HT1080 (cell line): ENCODE results near the gene WDFY3. TPM values are rescaled to one million over a fixed set of nuclear protein-coding genes. Genes with fewer than 3 reads are reported as not detected.
A peak's percentile ranks its signal among the peaks of the same experiment; 100 is the strongest.

Experiments
- DNase-seq: peaks from one replicate; pipeline ENCODE4 v3.0.0-alpha.2; 2015; ENCODE audit warnings: low read depth
- total RNA-seq: library from RNA; depleted of rRNA; stranded (reverse); fragments of >200 nt; shearing (Covaris generic); gene quantifications from 2 replicates; pipeline ENCODE4 v1.2.3, GENCODE V29; 2014

The WDFY3 gene
- total RNA-seq, 1 experiment from 2014 or later = 24.3 TPM

DNA sequence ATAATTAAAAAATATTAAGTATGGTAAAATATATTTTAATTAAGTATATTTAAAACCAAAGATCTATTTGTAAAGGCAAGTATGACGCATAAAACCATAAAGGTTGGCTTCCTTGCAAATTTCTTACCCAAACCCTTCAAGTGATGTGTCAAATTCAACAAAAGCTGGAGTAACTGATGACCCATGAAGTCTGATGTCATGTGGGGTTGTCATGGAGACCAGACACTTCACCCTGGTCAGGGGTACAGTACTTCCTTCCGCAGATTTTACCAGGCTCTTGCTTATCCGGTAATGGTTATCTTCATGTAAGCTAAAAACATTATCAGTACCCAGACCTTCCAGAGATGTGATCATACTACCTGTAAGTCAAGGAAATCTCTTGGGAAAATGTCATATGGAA is 170.1 kb downstream of the WDFY3 start:
- no peak for DNase-seq

DNA sequence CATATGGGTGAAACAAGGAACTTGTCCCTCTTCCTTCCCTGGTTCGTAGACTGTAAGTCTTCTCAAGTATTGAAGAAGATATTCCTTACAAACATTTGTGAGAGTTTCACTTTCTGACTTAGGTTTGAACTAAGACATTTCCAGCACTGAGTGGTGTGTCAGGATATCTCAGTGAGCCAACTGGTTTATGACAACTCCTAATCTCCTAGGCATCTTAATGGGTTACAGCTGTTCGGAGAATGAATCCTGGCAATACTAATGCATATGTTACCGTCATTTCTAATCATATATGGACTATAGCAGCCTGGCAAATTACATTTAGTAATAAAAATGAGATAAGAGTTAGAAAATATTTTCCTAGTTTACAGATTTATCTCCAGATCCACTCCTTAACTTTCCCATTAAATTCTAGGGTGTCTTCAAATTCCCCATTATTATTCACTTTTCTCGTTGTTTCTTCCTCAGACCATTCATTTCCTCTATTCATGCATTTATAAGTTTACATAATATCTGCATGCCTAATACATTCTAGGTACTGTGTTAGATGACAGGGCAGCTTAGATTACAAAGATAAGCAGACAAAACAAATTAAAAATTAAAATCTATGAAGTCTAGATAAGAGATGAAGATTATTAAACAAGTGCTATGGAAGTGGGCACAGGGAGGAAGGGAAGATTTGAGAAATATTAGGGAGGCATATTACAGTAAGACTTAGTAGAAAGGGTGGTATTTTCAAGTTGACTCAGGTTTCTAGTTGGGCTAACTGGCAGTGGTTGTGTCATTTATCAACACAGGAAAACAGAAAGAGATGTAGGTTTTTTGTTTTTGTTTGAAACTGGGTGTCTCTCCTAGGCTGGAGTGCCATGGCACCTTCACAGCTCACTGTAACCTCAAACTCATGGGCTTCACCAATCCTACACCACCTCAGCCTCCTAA is 173.9 kb downstream of the WDFY3 start:
- no peak for DNase-seq

DNA sequence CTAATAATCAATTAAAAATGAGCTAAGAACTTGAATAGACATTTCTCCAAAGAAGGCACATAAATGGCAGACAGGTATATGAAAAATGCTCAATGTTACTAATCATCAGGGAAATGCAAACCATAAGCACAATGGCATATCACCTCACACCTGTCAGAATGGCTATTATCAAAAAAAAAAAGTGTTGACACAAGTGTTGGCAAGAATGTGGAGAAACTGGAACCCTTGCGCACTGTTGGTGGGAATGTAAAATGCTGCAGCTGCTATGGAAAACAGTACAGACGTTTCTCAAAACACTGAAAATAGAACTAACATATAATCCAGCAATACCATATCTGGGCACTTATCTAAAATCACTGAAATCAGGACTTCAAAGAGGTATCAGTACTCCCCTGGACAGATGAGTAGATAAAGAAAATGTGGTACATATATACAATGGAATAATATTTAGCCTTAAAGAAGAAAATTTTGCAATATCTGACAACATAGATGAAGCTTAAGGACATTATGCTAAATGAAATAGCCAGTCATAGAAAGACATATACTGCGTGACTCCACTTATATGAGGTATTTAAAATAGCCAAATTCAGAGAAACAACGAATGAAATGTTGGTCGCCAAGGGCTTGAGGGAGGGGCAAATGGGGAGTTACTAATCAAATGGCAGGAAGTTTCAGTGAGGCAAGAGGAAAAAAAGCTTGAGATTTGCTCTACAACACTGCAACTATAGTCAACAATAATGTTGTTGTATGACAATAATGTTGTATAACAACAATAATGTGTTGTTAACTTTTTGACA is 175.5 kb downstream of the WDFY3 start:
- no peak for DNase-seq

DNA sequence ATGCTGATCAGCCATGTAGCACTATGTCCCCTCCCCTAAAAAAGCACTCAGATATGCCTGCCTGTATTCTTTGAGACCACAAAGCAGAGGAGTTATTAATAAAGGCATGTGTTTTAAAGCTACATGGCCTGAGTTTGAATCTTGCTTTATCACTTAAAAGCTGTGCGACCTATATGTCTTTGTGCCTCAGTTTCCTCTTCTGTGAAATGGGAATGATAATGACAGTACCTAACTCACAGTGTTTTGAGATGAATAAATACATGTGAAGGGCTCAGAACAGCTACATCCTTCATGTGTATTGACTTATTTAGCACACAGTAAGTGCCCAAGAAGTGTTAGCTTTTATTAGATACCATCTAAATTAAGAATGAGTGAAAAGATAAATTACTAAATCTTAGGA is 180.0 kb downstream of the WDFY3 start:
- no peak for DNase-seq

DNA sequence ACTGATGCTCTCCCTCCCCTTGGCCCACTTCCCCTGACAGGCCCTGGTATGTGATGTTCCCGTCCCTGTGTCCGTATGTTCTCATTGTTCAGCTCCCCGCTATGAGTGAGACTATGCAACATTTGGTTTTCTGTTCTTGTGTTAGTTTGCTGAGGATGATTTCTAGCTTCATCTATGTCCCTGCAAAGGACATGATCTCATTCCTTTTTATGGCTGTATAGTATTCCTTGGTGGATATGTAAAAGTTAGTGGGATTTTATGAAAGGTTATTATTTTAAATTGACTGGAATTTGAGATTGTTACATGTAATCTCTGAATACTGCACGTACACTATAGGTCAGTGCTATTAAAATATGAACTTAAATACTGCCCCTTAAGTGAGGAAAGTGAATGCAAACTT is 184.0 kb downstream of the WDFY3 start:
- DNase-seq = no peak

DNA sequence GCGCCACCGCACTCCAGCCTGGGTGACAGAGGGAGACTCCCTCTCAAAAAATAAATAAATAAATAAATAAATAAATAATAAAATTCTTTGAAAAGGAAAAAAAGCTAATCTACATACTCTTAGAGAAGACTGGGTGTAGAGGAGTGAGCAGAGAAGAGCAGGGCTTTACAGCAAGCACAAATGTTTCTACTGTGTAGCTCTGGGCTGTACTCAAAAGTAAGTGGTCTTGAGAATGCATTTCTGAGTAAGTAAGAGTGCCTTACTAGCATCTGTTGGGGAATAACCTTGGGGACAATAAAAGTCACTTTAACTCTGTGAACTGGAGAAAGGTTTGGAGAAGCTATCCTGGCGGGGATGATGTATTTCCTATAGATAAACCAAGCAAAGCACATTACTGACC is 185.8 kb downstream of the WDFY3 start:
- DNase-seq = no peak

DNA sequence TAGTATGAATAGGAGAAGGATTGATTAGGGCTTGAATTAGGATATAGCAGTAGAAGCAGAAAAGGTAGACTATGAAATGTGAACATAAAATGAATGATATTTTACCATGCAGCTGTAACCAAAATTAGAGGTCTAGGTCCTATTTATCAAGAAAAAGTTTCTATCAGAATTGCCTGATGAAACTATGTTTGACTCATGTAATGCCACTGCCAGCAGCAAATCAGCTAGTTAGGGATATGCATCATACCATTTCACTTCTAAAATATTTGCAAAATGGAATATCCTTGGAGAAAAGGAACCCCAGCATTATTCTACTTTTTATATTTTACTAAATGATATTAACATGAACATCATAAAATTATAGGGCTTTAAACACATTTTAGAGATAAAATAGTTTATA is 188.4 kb downstream of the WDFY3 start:
- DNase-seq = no peak

DNA sequence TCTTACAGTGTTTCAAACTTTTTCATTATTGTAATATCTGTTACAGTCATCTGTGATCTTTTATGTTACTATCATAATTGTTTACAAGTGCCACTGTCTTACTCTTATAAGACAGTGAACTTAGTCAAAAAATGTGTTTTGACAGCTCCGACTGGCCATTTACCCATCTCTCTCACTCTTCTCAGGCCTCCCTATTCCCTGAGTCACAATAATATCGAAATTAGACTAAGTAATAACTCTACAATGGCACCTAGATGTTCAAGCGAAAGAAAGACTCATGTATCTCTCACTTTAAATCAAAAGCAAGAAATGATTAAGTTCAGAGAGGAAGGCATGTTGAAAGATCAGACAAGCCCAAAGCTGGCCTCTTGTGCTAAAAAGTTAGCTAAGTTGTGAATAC is 199.3 kb downstream of the WDFY3 start:
- DNase-seq = no peak

DNA sequence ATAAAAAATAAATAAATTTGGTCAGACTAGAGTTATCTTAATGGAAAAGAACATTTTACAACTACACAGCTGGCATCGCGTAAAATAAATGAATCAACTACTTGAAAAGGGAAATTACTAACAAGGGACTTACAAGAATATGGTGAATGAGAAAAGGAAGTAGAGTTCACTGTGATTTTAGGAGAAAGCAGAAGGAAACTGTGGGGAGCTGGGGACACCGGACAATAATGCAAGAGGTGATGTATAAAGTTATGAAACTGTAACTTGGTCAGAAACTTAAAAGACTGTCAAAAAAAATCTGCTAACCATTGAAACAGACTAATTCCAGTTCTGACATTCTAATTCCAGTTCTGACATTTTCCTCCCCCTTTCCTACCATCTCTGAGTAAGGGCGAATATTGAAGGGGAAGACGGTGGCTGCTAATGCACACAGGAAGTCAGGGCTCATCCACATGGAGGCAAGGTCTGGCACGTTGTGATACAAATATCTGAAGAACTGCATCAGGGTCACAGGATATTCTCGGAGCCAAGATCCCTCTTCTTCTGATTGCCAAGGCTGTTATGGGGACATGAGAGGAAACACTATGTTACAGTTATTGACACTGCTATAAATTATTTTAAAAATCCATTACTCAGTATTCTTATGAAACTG is 213.0 kb downstream of the WDFY3 start:
- DNase-seq = no peak

DNA sequence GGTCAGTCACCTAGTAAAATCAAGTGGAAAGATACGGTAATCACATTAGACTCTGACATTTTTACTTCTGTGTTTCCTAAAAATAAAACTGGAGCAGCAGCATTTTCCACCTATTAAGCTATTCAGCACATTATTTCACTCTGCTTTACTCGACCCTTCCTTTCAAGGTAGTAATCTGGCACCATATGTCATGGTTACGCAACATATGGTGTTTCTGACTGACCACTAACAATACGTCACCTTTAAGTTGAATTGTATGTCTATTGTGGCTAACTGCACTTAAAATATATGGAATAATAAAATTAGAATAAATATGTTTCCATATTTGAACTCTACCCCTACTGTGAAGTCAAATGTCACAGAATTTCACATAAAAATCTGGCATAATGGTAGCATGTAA is 214.8 kb downstream of the WDFY3 start:
- DNase-seq = no peak

DNA sequence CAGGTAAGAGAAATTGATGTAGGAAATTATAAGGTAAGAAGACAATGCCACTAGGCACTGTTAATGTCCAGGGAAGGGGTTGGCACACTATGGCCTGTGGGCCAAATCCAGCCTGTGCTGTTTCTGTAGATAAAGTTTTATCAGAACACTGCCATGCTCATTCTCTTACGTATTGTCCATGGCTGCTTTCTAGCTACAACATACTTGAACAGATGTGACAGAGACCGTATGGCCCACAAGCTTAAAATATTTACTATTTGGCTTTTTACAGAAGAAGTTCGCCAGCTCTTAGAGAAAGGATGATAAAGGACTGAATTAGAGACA is 215.6 kb downstream of the WDFY3 start:
- no peak for DNase-seq

DNA sequence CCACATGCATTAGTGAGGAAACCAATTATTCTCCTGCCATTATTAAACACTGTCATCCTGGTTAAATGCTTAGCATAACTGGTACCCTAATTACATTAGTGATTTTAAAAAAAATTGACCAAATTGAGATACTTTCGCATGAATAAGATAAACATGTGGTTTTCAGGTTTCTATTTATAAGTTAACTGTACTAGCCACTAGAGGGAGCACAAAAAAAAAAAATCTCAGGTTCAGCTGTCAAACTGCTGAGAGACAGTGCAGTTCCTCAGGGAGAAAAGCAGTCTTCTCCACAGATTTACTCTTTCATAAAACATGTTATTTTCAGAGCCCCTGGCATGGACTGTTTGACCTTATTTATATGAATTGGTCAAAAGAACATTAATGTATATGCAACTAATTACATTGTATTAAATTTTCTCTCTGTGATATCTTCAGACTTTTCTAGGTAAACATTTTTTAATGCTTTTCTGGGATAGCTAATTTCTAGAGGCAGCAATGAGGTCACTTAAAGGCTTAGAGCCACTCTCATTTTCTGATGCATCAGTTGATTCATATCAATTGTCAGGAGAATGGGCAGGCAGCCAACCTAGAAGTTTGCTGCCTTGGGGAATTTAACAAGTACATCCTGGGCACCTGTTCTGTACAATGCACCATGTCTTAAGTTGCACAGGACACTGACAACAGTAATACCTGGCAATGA is 216.1 kb downstream of the WDFY3 start:
- peak; percentile 45 for DNase-seq

DNA sequence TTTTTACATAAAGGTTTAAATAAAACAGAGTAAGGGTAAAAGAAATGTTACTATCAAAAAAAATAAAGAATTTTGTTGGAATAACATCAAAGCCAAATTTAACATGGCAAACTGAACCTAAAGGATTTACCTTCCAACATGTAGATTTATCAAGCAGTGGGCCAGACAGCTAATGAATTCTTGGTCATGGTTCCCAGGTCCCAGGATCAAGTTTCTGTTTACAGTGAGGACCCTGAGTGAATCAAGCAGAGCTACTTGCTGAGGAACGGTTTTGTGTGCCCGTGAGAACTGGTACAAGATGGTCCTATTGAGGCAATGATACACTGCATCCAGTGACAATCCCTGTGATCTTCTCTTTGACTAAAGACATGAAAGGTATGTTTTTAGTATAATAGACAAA is 226.4 kb downstream of the WDFY3 start:
- DNase-seq = no peak

DNA sequence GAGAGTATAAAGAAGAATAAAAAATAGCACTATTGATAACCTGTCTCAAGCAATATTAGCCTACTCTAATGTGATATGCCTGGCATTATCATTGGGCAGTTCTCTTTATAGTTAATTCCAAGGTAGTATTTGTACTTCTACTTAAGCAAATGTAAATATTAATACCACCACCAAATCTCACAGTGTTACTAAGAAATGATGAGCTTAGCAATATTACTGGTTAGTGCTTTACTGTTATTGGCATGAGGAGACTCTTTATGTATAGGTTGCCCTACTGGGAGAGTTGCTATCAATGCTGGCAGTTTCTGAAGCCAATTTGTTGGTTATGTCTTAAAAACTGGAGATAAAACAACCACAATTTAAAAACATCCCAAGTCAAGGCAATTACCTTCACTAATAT is 227.9 kb downstream of the WDFY3 start:
- DNase-seq = no peak

DNA sequence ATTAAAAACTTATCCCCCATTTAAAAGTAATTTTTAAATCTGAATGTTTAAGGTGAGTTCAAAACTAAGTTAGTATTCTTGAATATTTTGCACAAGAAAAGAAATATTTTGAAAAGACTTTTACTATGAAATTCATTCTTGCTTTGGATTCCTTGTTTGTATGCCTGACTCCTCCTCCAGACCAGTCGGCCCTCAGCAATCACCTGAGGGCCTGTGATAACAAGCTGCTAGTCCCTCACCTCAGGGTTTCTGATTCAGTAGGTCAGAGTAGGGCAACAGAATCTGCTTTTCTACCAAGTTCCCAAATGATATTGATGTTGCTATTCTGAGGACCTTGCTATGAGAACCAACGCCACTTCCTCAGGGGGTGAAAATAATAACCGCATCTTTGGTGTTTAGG is 228.8 kb downstream of the WDFY3 start:
- no peak for DNase-seq

DNA sequence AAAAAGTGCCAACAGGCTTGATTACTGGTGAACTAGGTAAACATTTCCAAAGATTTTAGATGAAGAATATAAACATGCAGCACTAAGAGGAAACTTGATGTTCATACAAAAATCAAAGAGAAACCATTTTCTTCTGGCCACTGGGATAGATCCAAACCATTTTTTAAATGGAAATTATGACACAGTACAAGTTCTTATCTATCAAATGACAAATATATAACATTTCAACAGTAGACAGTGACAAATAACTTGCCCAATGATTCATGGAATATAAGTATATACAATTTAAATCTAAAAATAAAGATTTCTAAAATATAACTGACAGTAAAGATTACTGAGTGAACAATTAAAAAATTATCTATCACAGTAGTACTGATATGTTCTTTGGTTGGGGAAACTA is 232.5 kb downstream of the WDFY3 start:
- no peak for DNase-seq

DNA sequence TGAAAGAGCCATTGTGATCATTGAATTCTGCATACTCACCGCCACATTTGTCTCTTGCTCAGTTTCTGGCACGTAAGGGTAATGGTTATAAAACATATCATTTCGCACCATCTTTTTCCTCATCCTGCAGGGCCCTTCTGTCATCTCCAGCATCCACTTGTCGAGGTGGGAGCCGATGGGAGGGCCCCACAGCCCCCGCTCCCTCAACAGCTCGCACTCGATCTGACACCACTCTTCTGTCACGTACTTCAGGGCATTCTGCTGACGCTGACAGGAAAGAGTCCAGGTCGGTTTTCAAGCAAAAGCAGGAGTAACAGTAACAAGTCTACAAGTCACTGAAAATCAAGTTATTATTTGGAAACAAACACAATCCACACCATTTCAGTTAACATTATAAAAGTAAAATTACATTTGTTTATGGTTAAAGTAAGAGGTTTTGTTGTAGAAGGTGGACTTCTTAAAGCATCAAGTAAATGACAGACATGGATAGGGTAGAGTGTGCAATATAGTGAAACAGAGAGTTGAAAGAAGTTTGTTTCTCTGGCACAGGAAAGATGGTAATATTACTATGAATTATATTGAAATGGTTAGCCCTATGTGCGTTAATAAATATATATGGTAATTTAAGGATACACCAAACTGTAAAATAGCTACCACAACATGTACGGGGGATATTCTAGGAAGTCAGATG is 233.0 kb downstream of the WDFY3 start:
- DNase-seq = no peak

DNA sequence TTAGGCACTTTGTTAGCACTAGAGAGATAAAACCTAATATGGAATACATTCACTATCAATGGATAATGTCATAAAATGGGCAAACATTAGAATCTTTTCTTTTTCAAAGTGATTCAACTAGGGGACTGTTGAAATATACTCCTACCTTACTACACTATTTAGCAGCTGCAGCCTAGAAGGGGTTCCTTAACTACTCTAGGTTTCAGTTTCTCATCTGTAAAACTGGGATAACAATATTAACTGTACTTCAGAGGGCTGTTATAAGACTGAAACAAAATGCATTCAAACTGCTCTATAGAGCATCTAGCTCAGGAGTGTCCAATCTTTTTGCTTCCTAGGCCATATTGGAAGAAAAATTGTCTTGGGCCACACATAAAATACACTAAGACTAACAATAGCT is 236.1 kb downstream of the WDFY3 start:
- no peak for DNase-seq

DNA sequence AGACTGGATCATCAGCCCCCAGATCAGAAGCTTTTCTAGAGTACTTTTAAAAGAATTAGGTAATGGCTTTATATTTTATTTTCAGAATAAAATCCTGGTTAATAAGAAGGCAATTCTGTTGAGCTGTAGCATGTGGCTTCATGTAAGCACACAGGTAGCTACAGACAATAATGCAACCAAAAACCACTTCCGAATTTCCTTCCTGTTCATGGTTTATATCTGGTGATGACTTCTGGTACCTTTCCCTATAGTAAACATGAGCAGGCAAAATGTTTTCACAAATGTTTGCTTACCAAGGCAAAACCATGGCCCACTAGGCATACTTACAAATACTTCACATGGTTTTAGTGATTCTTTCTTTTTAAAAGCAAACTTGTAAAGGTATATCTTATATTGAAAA is 239.0 kb downstream of the WDFY3 start:
- no peak for DNase-seq

DNA sequence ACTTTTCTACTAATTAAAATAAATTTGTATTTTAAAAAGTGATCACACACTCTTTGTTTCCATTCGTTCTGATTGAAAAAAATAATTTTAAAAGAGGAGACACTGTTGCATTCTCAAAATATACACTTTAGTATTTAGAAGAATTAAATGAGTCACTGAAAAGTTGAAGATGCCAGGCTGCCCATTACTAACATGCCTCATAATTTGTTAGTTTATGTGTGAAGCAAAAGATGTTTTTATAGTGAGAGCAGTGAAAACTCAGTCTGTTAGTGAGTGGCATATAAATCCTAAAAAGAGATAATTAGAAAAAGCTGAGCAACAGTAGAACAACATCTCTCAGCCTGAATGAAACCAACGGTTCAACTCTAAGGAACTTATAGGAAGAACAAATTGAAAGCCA is 240.1 kb downstream of the WDFY3 start:
- DNase-seq = no peak

DNA sequence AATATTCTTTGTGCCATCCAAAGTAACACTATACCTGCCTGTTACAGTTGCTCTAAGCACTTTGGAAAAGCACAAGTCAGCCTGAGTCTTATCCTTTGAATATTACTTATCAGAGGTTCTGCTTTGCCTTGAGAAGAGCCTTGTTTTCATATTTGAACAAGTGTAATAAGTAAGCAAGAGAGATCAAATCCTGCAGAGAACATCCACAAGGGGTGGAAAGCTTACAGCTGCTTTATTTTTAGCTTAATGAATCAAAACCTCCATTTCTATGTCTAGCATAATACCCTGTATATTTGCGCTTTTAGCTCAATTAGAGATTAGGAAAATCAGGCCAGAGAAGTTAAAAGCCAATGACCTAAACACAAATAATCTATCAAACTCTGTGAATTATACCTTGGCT is 243.8 kb downstream of the WDFY3 start:
- no peak for DNase-seq
